GM13976 (cell line): Measurements from ENCODE around the gene BCAN.

ENCODE experiments used
- DNase-seq: peaks from one replicate; pipeline ENCODE4 v3.0.0; 2012; ENCODE audit warnings: low spot score
- in situ Hi-C: fragments of 300-500 bp; cut with MboI; formaldehyde crosslinking; loops from one replicate; pipeline ENCODE4 v1.12.0; 2022; ENCODE audit warnings: low sequenced_read_pairs, mixed read lengths, inconsistent platforms; ENCODE audit not compliant: unreplicated experiment
- TF ChIP-seq, protein P1 (sequence below): IDR thresholded peaks from 2 replicates; pipeline ENCODE4 v1.5.1; 2012; ENCODE audit warnings: borderline replicate concordance, mild to moderate bottlenecking; ENCODE audit not compliant: insufficient read depth; ENCODE audit errors: extremely low read depth, missing control alignments, control extremely low read depth

BCAN gene

DNA sequence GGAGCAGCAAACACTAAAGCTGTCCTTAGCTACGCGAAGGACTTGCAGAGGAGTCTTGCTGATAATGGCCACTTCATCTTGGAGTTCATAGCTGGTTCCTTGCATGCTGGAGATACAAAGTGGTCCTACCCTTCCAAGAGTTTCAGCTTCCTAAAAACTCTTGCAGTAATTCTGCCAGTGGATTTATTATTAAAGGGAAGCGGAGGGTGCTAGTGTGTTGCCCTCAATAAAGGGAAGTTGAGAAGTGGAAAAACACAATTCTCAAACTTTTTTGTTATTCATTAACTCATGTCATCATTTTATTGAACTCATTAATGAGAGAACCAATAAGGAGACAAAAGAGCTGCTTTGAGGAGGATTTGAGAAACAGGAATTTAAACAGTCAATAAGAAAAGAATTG is 29.3 kb upstream of the BCAN start:
- in situ Hi-C loops, result no loop called here
- no peak for DNase-seq
- TF ChIP-seq, protein P1, sequence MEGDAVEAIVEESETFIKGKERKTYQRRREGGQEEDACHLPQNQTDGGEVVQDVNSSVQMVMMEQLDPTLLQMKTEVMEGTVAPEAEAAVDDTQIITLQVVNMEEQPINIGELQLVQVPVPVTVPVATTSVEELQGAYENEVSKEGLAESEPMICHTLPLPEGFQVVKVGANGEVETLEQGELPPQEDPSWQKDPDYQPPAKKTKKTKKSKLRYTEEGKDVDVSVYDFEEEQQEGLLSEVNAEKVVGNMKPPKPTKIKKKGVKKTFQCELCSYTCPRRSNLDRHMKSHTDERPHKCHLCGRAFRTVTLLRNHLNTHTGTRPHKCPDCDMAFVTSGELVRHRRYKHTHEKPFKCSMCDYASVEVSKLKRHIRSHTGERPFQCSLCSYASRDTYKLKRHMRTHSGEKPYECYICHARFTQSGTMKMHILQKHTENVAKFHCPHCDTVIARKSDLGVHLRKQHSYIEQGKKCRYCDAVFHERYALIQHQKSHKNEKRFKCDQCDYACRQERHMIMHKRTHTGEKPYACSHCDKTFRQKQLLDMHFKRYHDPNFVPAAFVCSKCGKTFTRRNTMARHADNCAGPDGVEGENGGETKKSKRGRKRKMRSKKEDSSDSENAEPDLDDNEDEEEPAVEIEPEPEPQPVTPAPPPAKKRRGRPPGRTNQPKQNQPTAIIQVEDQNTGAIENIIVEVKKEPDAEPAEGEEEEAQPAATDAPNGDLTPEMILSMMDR, result no peak

DNA sequence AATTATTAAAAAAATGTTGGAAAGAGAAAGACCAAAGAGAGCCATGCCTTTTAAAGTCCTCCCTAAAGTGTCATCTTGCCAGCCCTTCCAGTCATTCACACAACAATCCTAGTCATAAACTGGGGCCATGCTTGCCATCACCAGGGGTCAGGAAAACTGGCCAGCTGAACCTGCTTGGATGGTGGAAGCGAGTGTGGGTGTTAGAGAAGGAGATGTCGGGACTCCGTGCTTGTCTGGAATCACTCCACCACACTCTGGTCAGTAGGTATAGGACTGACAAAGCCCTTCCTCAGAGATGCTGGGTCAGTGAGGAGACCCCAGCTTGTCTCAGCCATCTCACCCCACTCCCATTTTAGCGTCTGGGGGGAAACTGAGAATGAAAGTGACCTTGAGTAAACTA is 26.0 kb upstream of the BCAN start:
- TF ChIP-seq, protein P1, result no peak
- DNase-seq, result no peak
- in situ Hi-C loops, result no loop called here

DNA sequence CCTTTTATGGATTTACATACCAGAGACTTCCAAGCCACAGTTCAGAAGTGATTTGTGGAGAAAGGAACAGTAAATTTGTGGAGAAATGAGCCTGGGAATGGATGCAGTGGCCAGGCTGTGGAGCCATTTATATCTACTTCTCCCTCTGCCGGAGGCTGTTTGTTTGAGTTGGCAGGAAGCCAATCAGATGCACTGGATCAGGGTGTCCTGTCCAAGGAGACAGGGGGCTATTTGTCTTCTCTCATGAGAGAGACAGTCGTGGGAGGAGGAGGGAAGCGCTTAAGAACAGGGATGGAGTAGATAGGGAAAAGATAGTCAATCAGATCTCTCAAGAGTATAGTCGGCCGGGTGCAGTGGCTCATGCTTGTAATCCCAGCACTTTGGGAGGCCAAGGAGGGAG is 25.5 kb upstream of the BCAN start:
- TF ChIP-seq, protein P1, result no peak
- no peak for DNase-seq

DNA sequence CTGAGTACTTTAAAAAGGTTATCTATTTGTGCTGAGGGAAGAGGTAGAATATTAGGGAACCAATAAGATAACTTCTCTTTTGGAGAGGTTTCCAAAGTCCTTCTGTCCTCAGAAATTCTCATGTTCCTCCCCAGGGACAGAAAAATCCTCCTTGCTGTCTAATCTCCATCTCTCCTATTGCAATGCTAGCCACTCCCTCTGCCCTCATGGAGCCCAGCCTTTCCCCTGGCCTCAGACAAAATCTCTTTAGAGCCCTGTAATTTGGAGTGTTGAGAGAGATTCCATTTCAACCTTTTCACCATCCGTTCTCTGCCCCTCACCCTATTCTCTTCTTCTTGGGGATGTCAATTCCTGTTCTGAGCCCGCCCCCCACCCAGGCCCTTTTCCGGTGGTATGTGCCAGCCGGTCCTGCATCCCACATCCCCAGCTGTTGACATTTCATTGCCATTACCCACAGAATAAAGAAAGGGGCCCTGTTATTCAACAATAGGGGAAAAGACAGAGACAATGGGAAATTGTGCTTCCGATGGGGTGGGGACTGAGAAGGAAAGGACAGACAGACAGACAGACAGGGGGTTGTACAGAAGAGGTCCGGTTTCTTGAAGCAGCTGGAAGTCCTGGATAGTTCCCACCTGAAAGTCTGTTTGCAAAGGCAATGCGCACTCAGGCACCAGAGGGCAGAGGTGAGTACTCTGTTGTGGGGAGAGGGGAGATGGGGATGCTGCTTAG is 22.9 kb upstream of the BCAN start, which contains the start of gene HAPLN2:
Gene HAPLN2 (plus strand): TSS at position 563 of the 729 bp plus-strand sequence. CDS start 4,076 bp downstream, outside the sequence.
- TF ChIP-seq, protein P1, result peak; percentile 41
- in situ Hi-C loops, result no loop called here
- DNase-seq, result no peak

More for the DNA sequence above, 25.5 kb upstream of the BCAN start:
- in situ Hi-C loops, result no loop called here

DNA sequence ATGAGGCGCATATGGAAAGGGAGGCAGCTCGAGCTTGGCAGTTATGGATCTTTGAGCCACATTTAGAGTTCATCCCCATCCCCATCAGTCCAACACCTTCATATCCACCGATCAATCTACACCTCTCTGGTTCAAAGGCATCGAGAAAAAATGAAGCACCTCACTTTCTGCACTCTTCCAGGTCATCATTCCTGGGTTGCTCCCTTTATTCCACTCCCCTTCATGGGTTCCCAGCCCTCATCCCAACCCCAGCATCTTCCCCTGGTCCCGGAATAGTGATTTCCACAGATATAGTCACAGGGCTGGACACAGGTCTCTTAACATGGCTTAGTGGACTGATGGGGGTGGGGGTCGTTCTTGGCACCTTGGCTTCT is 22.3 kb upstream of the BCAN start:
- TF ChIP-seq, protein P1, result no peak
- in situ Hi-C loops, result no loop called here
- DNase-seq, result no peak

DNA sequence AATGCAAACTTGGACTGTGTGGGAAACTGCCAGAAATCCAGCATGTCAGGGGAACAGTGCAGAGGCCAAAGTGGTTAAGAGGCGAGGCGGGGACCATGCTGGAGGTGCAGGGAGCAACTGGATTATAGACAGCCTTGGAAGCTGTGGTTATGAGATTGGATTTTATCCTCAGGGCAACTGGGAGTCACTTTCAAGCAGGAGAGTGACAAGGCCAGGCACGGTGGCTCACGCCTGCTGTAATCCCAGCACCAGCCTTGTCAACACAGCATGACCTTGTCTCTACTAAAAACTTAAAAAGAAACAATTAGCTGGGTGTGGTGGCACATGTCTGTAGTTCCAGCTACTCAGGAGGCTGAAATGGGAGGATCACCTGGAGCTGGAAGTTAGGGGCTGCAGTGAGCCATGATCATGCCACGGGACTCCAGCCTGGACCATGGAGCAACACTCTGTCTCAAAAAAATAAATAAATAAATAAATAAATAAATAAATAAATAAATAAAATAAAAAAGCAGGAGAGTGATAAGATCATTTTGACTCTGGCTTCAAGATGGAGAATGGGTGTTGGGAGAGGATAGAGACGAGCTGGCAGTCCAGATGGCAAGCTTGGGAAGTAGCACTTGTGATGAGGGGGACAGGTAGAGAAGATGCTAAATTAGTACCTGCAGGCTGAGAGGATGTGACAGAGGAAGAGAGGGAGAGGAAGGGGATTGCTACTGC is 19.2 kb upstream of the BCAN start:
- in situ Hi-C loops, result no loop called here
- DNase-seq, result no peak
- TF ChIP-seq, protein P1, result no peak
